Karpas-422 (cell line): ENCODE measurements around the gene RASSF4. TPM values are rescaled to one million over a fixed set of nuclear protein-coding genes. Genes with fewer than 3 reads are reported as not detected.

Experiments used
- DNase-seq: peaks from one replicate; pipeline ENCODE4 v3.0.0-alpha.2; 2015
- H2AFZ ChIP-seq: fragments of 200-600 bp; sonication (generic); 2 replicates; pipeline ENCODE4 v1.6.1; 2014; ENCODE audit warnings: antibody characterized with exemption, low read length, mixed read lengths
- H3K27ac ChIP-seq: fragments of 200-600 bp; sonication (generic); 2 replicates; pipeline ENCODE4 v1.5.1; 2014; ENCODE audit warnings: mild to moderate bottlenecking, low read length, moderate library complexity
- H3K27me3 ChIP-seq: fragments of 200-600 bp; sonication (generic); 2 replicates; pipeline ENCODE4 v1.6.1; 2014; ENCODE audit warnings: low read length, mixed read lengths
- H3K36me3 ChIP-seq: fragments of 200-600 bp; sonication (generic); 2 replicates; pipeline ENCODE4 v1.6.1; 2014; ENCODE audit warnings: low read length, mixed read lengths; ENCODE audit not compliant: insufficient read depth
- H3K4me1 ChIP-seq: fragments of 200-600 bp; sonication (generic); 2 replicates; pipeline ENCODE4 v1.6.1; 2014; ENCODE audit warnings: mild to moderate bottlenecking, low read length, mixed read lengths
- H3K4me2 ChIP-seq: fragments of 200-600 bp; sonication (generic); 2 replicates; pipeline ENCODE4 v1.6.1; 2014; ENCODE audit warnings: low read length, low read depth, mild to moderate bottlenecking; ENCODE audit not compliant: poor library complexity, severe bottlenecking
- H3K4me3 ChIP-seq: fragments of 200-600 bp; sonication (generic); 2 replicates; pipeline ENCODE4 v1.5.1; 2014; ENCODE audit warnings: mild to moderate bottlenecking, antibody characterized with exemption, low read length, mixed read lengths
- H3K79me2 ChIP-seq: fragments of 200-600 bp; sonication (generic); 2 replicates; pipeline ENCODE4 v1.6.1; 2014; ENCODE audit warnings: mild to moderate bottlenecking, low read length, mixed read lengths
- H3K9ac ChIP-seq: fragments of 200-600 bp; sonication (generic); 2 replicates; pipeline ENCODE4 v1.6.0; 2014; ENCODE audit warnings: low read length
- H3K9me2 ChIP-seq: fragments of 200-600 bp; sonication (generic), shearing (Covaris generic); replicated peaks from 2 replicates; pipeline ENCODE4 v1.6.0; 2014; ENCODE audit warnings: mild to moderate bottlenecking, low read length, moderate library complexity; ENCODE audit not compliant: insufficient read depth
- H3K9me3 ChIP-seq: fragments of 300-700, 200-600 bp; sonication (generic); 2 replicates; pipeline ENCODE4 v1.6.1; 2014; ENCODE audit warnings: low read length, mixed read lengths
- H4K20me1 ChIP-seq: fragments of 200-600 bp; sonication (generic); 2 replicates; pipeline ENCODE4 v1.6.1; 2014; ENCODE audit warnings: mild to moderate bottlenecking, antibody characterized with exemption, low read length, low read depth; ENCODE audit not compliant: insufficient read depth
- total RNA-seq: library from RNA; depleted of rRNA; stranded (reverse); fragments of >200 nt; shearing (Covaris generic); gene quantifications from 2 replicates; pipeline ENCODE4 v1.2.3, GENCODE V29; 2014; ENCODE audit warnings: low replicate concordance

RASSF4 gene
- total RNA-seq, 1 experiment from 2014 or later, result 3.6 TPM

GRCh38 chr10:44971434-44971833 lies 11.8 kb downstream of the RASSF4 start:
- Histone ChIP-seq H3K27ac (no peak overlapping the region), H3K9me3 (no peaks in the 10 kb centered on the region), H4K20me1 (no peaks in the 10 kb centered on the region), H3K36me3 (no peaks in the 10 kb centered on the region), H3K9ac (no peak overlapping the region), H2AFZ (no peak overlapping the region), H3K79me2 (no peaks in the 10 kb centered on the region), H3K27me3 (no peaks in the 10 kb centered on the region), H3K9me2 (no peaks in the 10 kb centered on the region), H3K4me3 (no peak overlapping the region), H3K4me2 (no peak overlapping the region), H3K4me1 (peaks cover 43% of the 10 kb centered on the region)
- no peak for DNase-seq

GRCh38 chr10:44971935-44972757 lies 12.5 kb downstream of the RASSF4 start:
- Histone ChIP-seq H3K36me3 (no peaks in the 10 kb centered on the region), H3K4me3 (no peak overlapping the region), H3K79me2 (no peaks in the 10 kb centered on the region), H2AFZ (no peak overlapping the region), H3K9me2 (no peaks in the 10 kb centered on the region), H3K9me3 (no peaks in the 10 kb centered on the region), H4K20me1 (no peaks in the 10 kb centered on the region), H3K4me2 (no peak overlapping the region), H3K27ac (no peak overlapping the region), H3K9ac (no peak overlapping the region), H3K4me1 (peaks cover 38% of the 10 kb centered on the region), H3K27me3 (no peaks in the 10 kb centered on the region)
- DNase-seq, result no peak

- no peaks in the 10 kb centered on the region for H3K9me2 ChIP-seq
- H3K79me2 ChIP-seq, result no peaks in the 10 kb centered on the region
- peak overlapping the region; percentile 87 for H3K4me2 ChIP-seq
- no peaks in the 10 kb centered on the region for H3K9me3 ChIP-seq
- peak overlapping the region; percentile 15; the same call in 1 of the 2 replicates for H3K4me3 ChIP-seq
- H2AFZ ChIP-seq, result no peak overlapping the region
- H3K27me3 ChIP-seq, result no peaks in the 10 kb centered on the region
- H3K27ac ChIP-seq, result no peak overlapping the region
- DNase-seq, result no peak
- no peak overlapping the region for H3K9ac ChIP-seq
- H3K4me1 ChIP-seq, result peaks cover 31% of the 10 kb centered on the region
- H3K36me3 ChIP-seq, result no peaks in the 10 kb centered on the region
- H4K20me1 ChIP-seq, result no peaks in the 10 kb centered on the region
Measured at GRCh38 chr10:44972874-44973306, 13.3 kb downstream of the RASSF4 start.

- Histone ChIP-seq H4K20me1 (no peaks in the 10 kb centered on the region), H3K36me3 (no peaks in the 10 kb centered on the region), H3K27me3 (no peaks in the 10 kb centered on the region), H3K27ac (peak overlapping the region; percentile 59; the same call in 1 of the 2 replicates), H3K9ac (peak overlapping the region; percentile 74), H3K9me2 (no peaks in the 10 kb centered on the region), H3K4me1 (peaks cover 24% of the 10 kb centered on the region), H3K9me3 (no peaks in the 10 kb centered on the region), H3K79me2 (no peaks in the 10 kb centered on the region), H3K4me3 (peak overlapping the region; percentile 67; the same call in 1 of the 2 replicates), H2AFZ (peak overlapping the region; percentile 89; the same call in 1 of the 2 replicates), H3K4me2 (peak overlapping the region; percentile 87)
- peak; percentile 51 for DNase-seq
Measured at GRCh38 chr10:44973323-44974081, 13.9 kb downstream of the RASSF4 start.

- Histone ChIP-seq H3K4me3 (peak overlapping the region; percentile 67), H3K79me2 (no peaks in the 10 kb centered on the region), H3K27ac (peak overlapping the region; percentile 59; the same call in 1 of the 2 replicates), H3K4me1 (peaks cover 22% of the 10 kb centered on the region), H3K9ac (peak overlapping the region; percentile 74), H3K36me3 (no peaks in the 10 kb centered on the region), H3K9me3 (no peaks in the 10 kb centered on the region), H2AFZ (peak overlapping the region; percentile 89), H3K9me2 (no peaks in the 10 kb centered on the region), H3K4me2 (peak overlapping the region; percentile 87), H4K20me1 (no peaks in the 10 kb centered on the region), H3K27me3 (no peaks in the 10 kb centered on the region)
- peak; percentile 60 for DNase-seq
Measured at GRCh38 chr10:44974082-44974627, 14.6 kb downstream of the RASSF4 start.

GRCh38 chr10:44974628-44975430 lies 15.2 kb downstream of the RASSF4 start:
- peak overlapping the region; percentile 59; the same call in 1 of the 2 replicates for H3K27ac ChIP-seq
- peak; percentile 88 for DNase-seq
- no peaks in the 10 kb centered on the region for H3K9me2 ChIP-seq
- no peaks in the 10 kb centered on the region for H3K9me3 ChIP-seq
- H3K36me3 ChIP-seq, result no peaks in the 10 kb centered on the region
- peak overlapping the region; percentile 87 for H3K4me2 ChIP-seq
- H3K79me2 ChIP-seq, result no peaks in the 10 kb centered on the region
- peak overlapping the region; percentile 89 for H2AFZ ChIP-seq
- peaks cover 22% of the 10 kb centered on the region for H3K4me1 ChIP-seq
- no peaks in the 10 kb centered on the region for H4K20me1 ChIP-seq
- no peaks in the 10 kb centered on the region for H3K27me3 ChIP-seq
- H3K9ac ChIP-seq, result peak overlapping the region; percentile 74
- H3K4me3 ChIP-seq, result peak overlapping the region; percentile 67

- H3K4me3 ChIP-seq, result no peak overlapping the region
- H3K79me2 ChIP-seq, result no peaks in the 10 kb centered on the region
- no peaks in the 10 kb centered on the region for H3K9me2 ChIP-seq
- no peaks in the 10 kb centered on the region for H3K36me3 ChIP-seq
- no peak for DNase-seq
- H3K27me3 ChIP-seq, result no peaks in the 10 kb centered on the region
- peaks cover 22% of the 10 kb centered on the region for H3K4me1 ChIP-seq
- no peaks in the 10 kb centered on the region for H4K20me1 ChIP-seq
- H3K27ac ChIP-seq, result no peak overlapping the region
- no peak overlapping the region for H3K9ac ChIP-seq
- H2AFZ ChIP-seq, result no peak overlapping the region
- no peaks in the 10 kb centered on the region for H3K9me3 ChIP-seq
- no peak overlapping the region for H3K4me2 ChIP-seq
Measured at GRCh38 chr10:44975431-44976331, 16.1 kb downstream of the RASSF4 start.
